GM23338 (cell line): ENCODE results near the gene NOSIP. TPM values are rescaled to one million over a fixed set of nuclear protein-coding genes. Genes with fewer than 3 reads are reported as not detected.

Experiments
- CREB1 ChIP-seq: fragments of 250-450 bp; sonication (Bioruptor Pico); IDR thresholded peaks from 2 replicates; pipeline ENCODE4 v1.5.0; 2020; ENCODE audit warnings: low read depth, mild to moderate bottlenecking, moderate library complexity
- CTCF ChIP-seq, 2 experiments: fragments of 200-600 bp in 1 of 2; sonication (generic) in 1 of 2; conservative IDR thresholded peaks; 2 replicates each; pipeline versions ENCODE4 v1.5.1 to v1.6.1; 2016 to 2017; ENCODE audit warnings: antibody characterized with exemption in 2 of 2, low read depth in 2 of 2, mild to moderate bottlenecking in 2 of 2, moderate library complexity in 1 of 2
- EZH2phosphoT487 ChIP-seq: fragments of 200-600 bp; sonication (generic); IDR thresholded peaks from one replicate; pipeline ENCODE4 v1.8.1; 2018; ENCODE audit warnings: antibody characterized with exemption; ENCODE audit not compliant: unreplicated experiment
- NANOG ChIP-seq: IDR thresholded peaks from 2 replicates; pipeline ENCODE4 v1.6.1; 2016; ENCODE audit warnings: antibody characterized with exemption, borderline replicate concordance
- POLR2AphosphoS5 ChIP-seq: IDR thresholded peaks from 2 replicates; pipeline ENCODE4 v1.6.1; 2016; ENCODE audit warnings: antibody characterized with exemption, low read depth
- REST ChIP-seq: IDR thresholded peaks from one replicate; pipeline ENCODE4 v1.6.1; 2018; ENCODE audit warnings: antibody characterized with exemption; ENCODE audit not compliant: unreplicated experiment
- STAT1 ChIP-seq: IDR thresholded peaks from one replicate; pipeline ENCODE4 v1.6.1; 2016; ENCODE audit warnings: antibody characterized with exemption; ENCODE audit not compliant: unreplicated experiment
- ZNF331 ChIP-seq: fragments of 250-450 bp; sonication (Bioruptor Pico); IDR thresholded peaks from 2 replicates; pipeline ENCODE4 v1.5.0; 2020; ENCODE audit warnings: low read depth, mild to moderate bottlenecking, moderate library complexity
- ZNF462 ChIP-seq: fragments of 250-450 bp; sonication (Bioruptor Pico); IDR thresholded peaks from 2 replicates; pipeline ENCODE4 v1.5.0; 2020; ENCODE audit warnings: mild to moderate bottlenecking, moderate library complexity
- polyA plus RNA-seq: library from polyadenylated mRNA; unstranded; fragments of >200 nt; fragmentation: Nextera tagmentation; extraction: Ambion mirVana; gene quantifications from 2 replicates; pipeline ENCODE4 v1.2.1, GENCODE V29; 2016
- total RNA-seq: library from RNA; depleted of rRNA; stranded (reverse); fragments of >200 nt; shearing (Covaris generic); gene quantifications from 2 replicates; pipeline ENCODE4 v1.2.3, GENCODE V29; 2014

NOSIP gene
- total and polyA plus RNA-seq, 2 experiments from 2014 or later: 88.5 to 143 TPM

GRCh38 chr19:49592486-49593232, 12.3 kb upstream of the NOSIP start (continued):
- TF ChIP-seq ZNF462 (CRISPR knock-in tag): no peak
- no peak for TF ChIP-seq CTCF (conservative IDR thresholded peaks at IDR 0.05; ENCODE audit: low read depth in 2 of 2)
- no peak for TF ChIP-seq EZH2phosphoT487
- TF ChIP-seq STAT1: no peak
- no peak for TF ChIP-seq CREB1
- TF ChIP-seq NANOG: no peak
- no peak for TF ChIP-seq ZNF331
- no peak for TF ChIP-seq REST
- TF ChIP-seq POLR2AphosphoS5: no peak; the same call in 1 of the 2 replicates
